Prostate gland (tissue), 2 donors: ENCODE data around the gene RPL32. TPM values are rescaled to one million over a fixed set of nuclear protein-coding genes. Genes with fewer than 3 reads are reported as not detected.

Source experiments
- DNase-seq: peaks from one replicate; pipeline ENCODE4 v3.0.0-alpha.2; 2019; ENCODE audit warnings: low spot score
- H3K27ac ChIP-seq, 2 donors: fragments of 200-600 bp; sonication (generic); 2 replicates each; pipeline ENCODE4 v1.5.1; 2017 to 2019
- H3K27me3 ChIP-seq: fragments of 200-600 bp; sonication (generic); replicated peaks from 2 replicates; pipeline ENCODE4 v1.5.1; 2019; ENCODE audit not compliant: insufficient read depth
- H3K36me3 ChIP-seq, 2 donors: fragments of 200-600 bp; sonication (generic); 1 replicate in 1 of 2; 2 replicates in 1 of 2; pipeline versions ENCODE4 v1.5.1 to v1.8.1; 2017 to 2019
- H3K4me1 ChIP-seq: fragments of 200-600 bp; sonication (generic); replicated peaks from 2 replicates; pipeline ENCODE4 v1.5.1; 2019
- H3K4me3 ChIP-seq, 2 donors: fragments of 200-600 bp; sonication (generic); 2 replicates each; pipeline ENCODE4 v1.5.1; 2017 to 2019
- H3K9me3 ChIP-seq: fragments of 200-600 bp; sonication (generic); 2 replicates; pipeline ENCODE4 v1.5.1; 2017
- CTCF ChIP-seq, 4 experiments: fragments of 200-600 bp in 2 of 4; fragments of 450-650 bp in 2 of 4; sonication (generic) in 2 of 4; IDR thresholded peaks; 1 replicate in 3 of 4; 2 replicates in 1 of 4; pipeline ENCODE4 v1.5.1; 2016 to 2019; ENCODE audit warnings: antibody characterized with exemption in 4 of 4, mild to moderate bottlenecking in 2 of 4, moderate library complexity in 2 of 4
- POLR2A ChIP-seq: fragments of 450-650 bp; IDR thresholded peaks from one replicate; pipeline ENCODE4 v1.6.1; 2016; ENCODE audit warnings: antibody characterized with exemption, mild to moderate bottlenecking
- POLR2AphosphoS5 ChIP-seq: sonication (generic); formaldehyde crosslinking; IDR thresholded peaks from one replicate; pipeline ENCODE4 v1.6.1; 2017; ENCODE audit warnings: antibody characterized with exemption
- WGBS: methylation state at CpG from one replicate; pipeline ENCODE4 v1.1.5; 2018; 5-methylcytosine and 5-hydroxymethylcytosine counted together
- intact Hi-C: fragments of 100-400 bp; cut with DNase I; formaldehyde crosslinking; loops from one replicate; pipeline ENCODE4 v1.14.2; 2022
- total RNA-seq, 2 donors: library from RNA; depleted of rRNA; stranded (reverse); fragments of >200 nt; gene quantifications; one replicate each; pipeline ENCODE4 v1.1.0, GENCODE V29; 2016

RPL32 gene
- 1,000 to 10,000 TPM in 1 of 2 donors, 100 to 1,000 TPM in 1; 851 to 1,881 TPM for total RNA-seq

- H3K4me3 ChIP-seq: peak within 1 kb of the TSS; percentile 52 to 55
- TF ChIP-seq CTCF (IDR thresholded peaks at IDR 0.05) (peak; percentile 77 to 92 (median 87)), POLR2A (peak; percentile 43), POLR2AphosphoS5 (peak; percentile 89)
- peaks cover 0 to 18% of the 10 kb centered on the region in 2 donors for H3K36me3 ChIP-seq
- peak; percentile 86 for DNase-seq
- intact Hi-C loops: no loop called here
- no peaks in the 10 kb centered on the region for H3K27me3 ChIP-seq
- peak within 1 kb of the TSS; percentile 89 to 94 for H3K27ac ChIP-seq
- WGBS: under 1% methylated on average over 43 of the region's 43 CpGs
- no peaks in the 10 kb centered on the region for H3K9me3 ChIP-seq
- H3K4me1 ChIP-seq: peaks cover 14% of the 10 kb centered on the region
Measured at GRCh38 chr3:12841149-12841969, at the start of gene RPL32. RPL32 (minus strand) TSS chr3:12841565; CDS start chr3:12840237, 1,328 bp downstream.

DNA sequence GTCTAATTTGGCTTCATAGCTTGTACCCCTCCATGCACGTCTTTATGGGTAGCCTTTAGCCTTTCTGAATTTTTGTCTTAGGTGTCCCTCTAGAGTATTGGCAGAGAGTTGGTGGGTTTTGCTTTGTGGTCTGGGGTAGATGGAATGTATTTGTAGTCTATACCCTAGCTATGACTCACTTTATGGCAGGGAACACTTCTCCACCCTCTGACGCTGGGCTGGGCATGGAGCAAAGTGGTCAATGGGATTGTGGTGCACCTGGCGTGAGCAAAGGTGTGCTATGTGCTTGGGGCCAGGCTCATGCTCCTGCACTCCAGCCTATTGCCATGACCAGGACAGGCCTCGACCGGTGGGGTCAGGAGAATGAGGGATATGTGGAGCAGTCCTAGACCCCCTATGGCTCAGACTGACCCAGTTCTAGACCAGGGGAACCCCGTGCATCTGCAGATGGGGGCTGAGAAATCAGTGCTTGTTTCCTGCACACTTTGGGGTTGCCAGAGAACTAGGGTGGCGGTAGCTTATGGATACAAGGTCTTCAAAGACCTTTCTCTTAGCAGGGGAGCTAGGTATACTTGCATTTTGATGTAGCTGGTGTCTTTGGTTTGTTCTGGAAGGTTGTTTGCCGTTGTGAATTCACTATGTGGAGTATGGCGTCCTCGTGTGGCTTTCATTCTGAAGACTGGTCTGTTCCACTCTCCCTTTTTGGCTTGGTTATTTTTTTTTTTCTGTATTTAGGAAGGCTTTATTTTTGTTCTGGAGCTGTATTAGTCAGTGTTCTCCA, 49.4 kb upstream of the RPL32 start:
- Histone ChIP-seq H3K9me3 (no peaks in the 10 kb centered on the region), H3K36me3 (no peaks in the 10 kb centered on the region), H3K4me1 (no peaks in the 10 kb centered on the region), H3K4me3 (no peak overlapping the region), H3K27me3 (no peaks in the 10 kb centered on the region), H3K27ac (no peak overlapping the region)
- no peak for TF ChIP-seq POLR2A
- intact Hi-C loops: no loop called here
- 89% methylated on average over 10 of the region's 10 CpGs for WGBS
- no peak for DNase-seq

DNA sequence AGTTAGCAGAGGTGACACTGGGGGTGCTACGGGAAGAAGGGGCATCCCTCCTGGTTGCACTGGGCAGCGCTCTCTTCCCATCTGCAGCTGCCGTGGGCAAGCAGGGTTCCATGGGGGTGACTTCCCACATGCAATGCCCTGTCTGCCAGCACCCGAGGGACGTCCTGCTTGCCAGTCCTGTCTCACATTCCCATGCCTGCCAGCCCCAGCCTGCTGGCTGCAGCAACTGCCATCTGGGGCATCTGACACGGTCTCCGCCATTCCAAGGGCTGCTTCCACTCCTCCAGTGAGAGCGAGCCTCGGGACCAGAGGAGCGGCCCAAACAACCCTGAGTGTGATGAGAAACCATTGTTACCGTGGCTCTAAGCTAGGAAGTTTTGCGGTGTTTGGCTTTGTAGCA, 45.4 kb upstream of the RPL32 start:
- H3K9me3 ChIP-seq: no peaks in the 10 kb centered on the region
- WGBS: 65% methylated on average over 12 of the region's 12 CpGs

GRCh38 chr3:12886106-12886679, 44.8 kb upstream of the RPL32 start:
- Histone ChIP-seq H3K36me3 (no peaks in the 10 kb centered on the region), H3K9me3 (no peaks in the 10 kb centered on the region), H3K27me3 (no peaks in the 10 kb centered on the region), H3K4me1 (no peaks in the 10 kb centered on the region), H3K27ac (no peak overlapping the region), H3K4me3 (no peak overlapping the region)
- TF ChIP-seq CTCF (IDR thresholded peaks at IDR 0.05): no peak
- TF ChIP-seq POLR2A: no peak
- no peak for TF ChIP-seq POLR2AphosphoS5
- no peak for DNase-seq
- intact Hi-C loops: no loop called here
- 76% methylated on average over 10 of the region's 10 CpGs for WGBS

More for the DNA sequence above, 45.4 kb upstream of the RPL32 start:
- H3K4me3 ChIP-seq: no peak overlapping the region
- no peaks in the 10 kb centered on the region for H3K27me3 ChIP-seq
- no peak for DNase-seq
- H3K4me1 ChIP-seq: no peaks in the 10 kb centered on the region
- TF ChIP-seq POLR2A (no peak), CTCF (IDR thresholded peaks at IDR 0.05) (no peak), POLR2AphosphoS5 (no peak)
- no peak overlapping the region for H3K27ac ChIP-seq
- intact Hi-C loops: no loop called here
- H3K36me3 ChIP-seq: no peaks in the 10 kb centered on the region

GRCh38 chr3:12885583-12885930, 44.2 kb upstream of the RPL32 start:
- TF ChIP-seq POLR2A (no peak), POLR2AphosphoS5 (no peak), CTCF (IDR thresholded peaks at IDR 0.05) (no peak)
- WGBS: 83% methylated on average over 4 of the region's 4 CpGs
- intact Hi-C loops: no loop called here

More at GRCh38 chr3:12885583-12885930, 44.2 kb upstream of the RPL32 start:
- Histone ChIP-seq H3K4me1 (no peaks in the 10 kb centered on the region), H3K27ac (no peak overlapping the region), H3K27me3 (no peaks in the 10 kb centered on the region), H3K9me3 (no peaks in the 10 kb centered on the region), H3K36me3 (no peaks in the 10 kb centered on the region), H3K4me3 (no peak overlapping the region)
- DNase-seq: no peak
